CD4-positive, alpha-beta T cell treated with Interleukin-17A for 1 hour (primary cell): ENCODE results near the gene TPO.
"Not testable (repeated sequence)": the region's sequence is repeated elsewhere in the genome, so short reads cannot be mapped to it uniquely, and the experiment has no call there.

ENCODE experiments used
- DNase-seq: peaks from one replicate; pipeline ENCODE4 v3.0.0-alpha.2; 2020

TPO gene

GRCh38 chr2:1505031-1505441 is 91.8 kb downstream of the TPO start:
- DNase-seq, result no peak

- DNase-seq, result peak; percentile 36
These were observed 96.2 kb downstream of the TPO start for GRCh38 chr2:1509271-1510065.

GRCh38 chr2:1510176-1510575 is 96.9 kb downstream of the TPO start:
- DNase-seq, result no peak

- no peak for DNase-seq
These were observed 98.2 kb downstream of the TPO start for GRCh38 chr2:1511455-1511854.

- DNase-seq, result no peak
These were observed 99.3 kb downstream of the TPO start for GRCh38 chr2:1512321-1513289.

- DNase-seq, result no peak
These were observed 101.3 kb downstream of the TPO start for GRCh38 chr2:1514391-1515072.

GRCh38 chr2:1515073-1515430 is 101.8 kb downstream of the TPO start:
- DNase-seq, result no peak

GRCh38 chr2:1515986-1516797 is 102.9 kb downstream of the TPO start:
- DNase-seq, result no peak

GRCh38 chr2:1516798-1517060 is 103.5 kb downstream of the TPO start:
- no peak for DNase-seq

- DNase-seq, result not testable (repeated sequence)
These were observed 104.0 kb downstream of the TPO start for GRCh38 chr2:1517291-1517690.

- DNase-seq, result no peak
These were observed 104.5 kb downstream of the TPO start for GRCh38 chr2:1517786-1518185.

- DNase-seq, result peak; percentile 7
These were observed 105.1 kb downstream of the TPO start for GRCh38 chr2:1518331-1518803.

- no peak for DNase-seq
These were observed 105.7 kb downstream of the TPO start for GRCh38 chr2:1518867-1519530.

GRCh38 chr2:1521191-1521877 is 108.1 kb downstream of the TPO start:
- DNase-seq, result no peak

- no peak for DNase-seq
These were observed 108.9 kb downstream of the TPO start for GRCh38 chr2:1521878-1522830.

GRCh38 chr2:1527153-1527992 is 114.1 kb downstream of the TPO start:
- DNase-seq, result no peak

GRCh38 chr2:1528273-1529064 is 115.2 kb downstream of the TPO start:
- DNase-seq, result no peak

GRCh38 chr2:1538663-1539062 is 125.4 kb downstream of the TPO start:
- DNase-seq, result no peak
